GM11168 (cell line): ENCODE measurements around the gene IQCB1.
"Not testable (repeated sequence)": the region's sequence is repeated elsewhere in the genome, so short reads cannot be mapped to it uniquely, and the experiment has no call there.

Experiments used
- in situ Hi-C: fragments of 300-500 bp; cut with MboI; formaldehyde crosslinking; loops from one replicate; pipeline ENCODE4 v1.12.0; 2022; ENCODE audit warnings: low sequenced_read_pairs; ENCODE audit not compliant: unreplicated experiment

The IQCB1 gene

DNA sequence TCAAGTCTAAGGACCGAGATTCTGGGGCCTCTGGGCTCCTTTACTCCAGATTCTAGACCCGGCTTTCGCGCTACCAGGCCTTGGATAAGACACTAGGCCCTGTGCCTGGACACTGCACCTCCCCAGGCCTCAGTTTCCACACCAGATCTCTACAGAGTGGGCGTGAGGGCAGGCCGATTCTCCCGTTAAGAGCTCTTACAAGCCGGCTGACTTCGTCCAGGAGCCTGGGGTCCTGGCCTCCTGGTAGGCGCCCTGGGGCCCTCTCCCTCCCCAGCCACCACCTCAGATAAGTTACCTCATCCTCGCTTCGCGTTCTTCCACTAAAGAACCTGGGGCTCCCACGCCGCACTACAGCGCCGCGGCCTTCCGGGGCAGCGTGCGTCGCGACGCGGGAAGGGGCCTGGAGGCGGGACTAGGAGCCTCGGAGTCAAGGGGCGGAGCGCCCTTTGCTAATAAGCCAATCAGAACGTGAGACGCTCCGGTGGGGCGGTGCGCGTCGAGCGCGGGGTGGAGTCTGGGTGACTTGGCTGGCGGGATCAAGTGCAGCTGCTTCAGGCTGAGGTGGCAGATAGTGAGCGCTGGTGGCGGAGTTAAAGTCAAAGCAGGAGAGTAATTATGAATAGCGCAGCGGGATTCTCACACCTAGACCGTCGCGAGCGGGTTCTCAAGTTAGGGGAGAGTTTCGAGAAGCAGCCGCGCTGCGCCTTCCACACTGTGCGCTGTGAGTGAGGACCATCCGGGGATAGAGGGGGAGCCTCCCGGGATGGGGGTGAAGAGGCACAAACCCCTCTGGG is at the start of gene IQCB1, which contains the start of gene EAF2:
IQCB1 (minus strand) TSS at position 390 of the 794 bp plus-strand sequence. CDS start 6,100 bp downstream, outside the sequence.
EAF2 (plus strand) TSS at position 539 of the 794 bp plus-strand sequence; CDS start at position 616, 77 bp downstream.
- in situ Hi-C loops, result no loop called here

DNA sequence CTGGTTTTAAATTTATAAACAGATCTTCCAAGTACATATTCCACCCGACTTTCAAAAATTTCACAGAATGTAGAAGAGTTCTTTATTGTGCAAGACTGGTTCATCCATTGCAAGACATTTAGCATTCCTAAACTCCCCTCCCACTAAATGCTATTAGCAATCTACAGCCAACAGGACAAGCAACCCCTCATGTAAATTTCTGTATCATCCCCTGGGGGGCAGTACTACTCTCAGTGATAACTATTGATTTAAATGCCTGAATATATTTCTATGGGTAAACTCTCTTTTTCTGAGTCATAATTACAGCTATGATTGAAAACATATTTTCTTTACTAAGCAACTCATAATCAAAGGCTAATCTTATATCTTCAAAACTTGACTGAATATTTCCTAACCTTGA is 48.6 kb upstream of the IQCB1 start:
- in situ Hi-C loops, result no loop called here

DNA sequence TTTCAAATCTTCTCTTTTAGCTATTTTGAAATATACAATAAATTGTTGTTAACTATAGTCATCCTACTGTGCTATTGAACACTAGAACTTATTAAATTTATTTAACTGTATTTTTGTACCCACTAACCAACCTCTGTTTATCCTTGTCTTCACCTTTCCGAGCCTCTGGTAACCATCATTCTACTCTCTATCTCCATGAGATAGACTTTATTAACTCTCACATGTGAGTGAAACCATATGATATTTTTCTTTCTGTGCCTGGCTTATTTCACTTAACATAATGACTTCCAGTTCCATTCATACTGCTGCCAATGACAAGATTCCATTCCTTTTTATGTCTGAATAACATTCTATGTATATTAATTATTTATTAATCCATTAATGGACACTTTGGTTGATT is 43.6 kb upstream of the IQCB1 start:
- in situ Hi-C loops, result no loop called here

DNA sequence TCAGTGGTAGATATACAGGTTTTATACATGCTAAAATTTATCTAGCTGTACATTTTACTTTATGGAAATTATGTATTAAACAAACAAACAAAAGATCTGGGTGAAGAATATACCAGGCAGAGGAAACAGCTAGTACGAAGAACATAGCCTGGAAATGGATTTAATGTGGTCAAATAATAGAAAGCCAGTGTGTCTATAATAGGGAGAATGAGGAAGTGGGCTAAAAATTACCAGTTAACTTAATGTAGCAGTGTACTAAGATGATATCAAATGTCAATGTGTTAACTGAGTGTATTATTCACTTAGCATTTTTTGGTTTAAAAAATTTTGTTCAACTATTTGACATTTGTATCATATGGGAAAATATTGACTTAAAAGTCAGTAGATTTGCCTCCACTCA is 36.6 kb upstream of the IQCB1 start:
- in situ Hi-C loops, result no loop called here

DNA sequence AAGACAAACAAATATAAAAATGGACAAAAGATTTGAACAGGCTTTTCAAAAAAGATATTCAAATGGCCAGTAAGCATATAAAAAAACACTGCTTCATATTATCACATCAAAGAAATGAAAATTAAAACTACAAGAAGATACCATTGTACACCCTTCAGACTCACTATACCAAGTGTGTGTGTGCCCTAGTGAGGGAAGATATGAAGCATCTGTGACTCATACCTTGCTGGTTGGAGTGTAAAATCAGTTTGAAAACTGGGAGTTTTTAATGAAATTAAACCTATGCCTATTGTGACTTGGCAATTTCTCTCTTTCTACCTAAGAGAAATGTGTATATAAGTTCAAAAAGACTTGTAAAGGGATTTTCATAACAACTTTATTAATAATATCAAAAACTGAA is 35.9 kb upstream of the IQCB1 start:
- in situ Hi-C loops, result no loop called here

- in situ Hi-C loops, result no loop called here
Measured at GRCh38 chr3:121869736-121870135, 34.9 kb upstream of the IQCB1 start.

GRCh38 chr3:121863801-121864200 is 28.9 kb upstream of the IQCB1 start:
- in situ Hi-C loops, result no loop called here

DNA sequence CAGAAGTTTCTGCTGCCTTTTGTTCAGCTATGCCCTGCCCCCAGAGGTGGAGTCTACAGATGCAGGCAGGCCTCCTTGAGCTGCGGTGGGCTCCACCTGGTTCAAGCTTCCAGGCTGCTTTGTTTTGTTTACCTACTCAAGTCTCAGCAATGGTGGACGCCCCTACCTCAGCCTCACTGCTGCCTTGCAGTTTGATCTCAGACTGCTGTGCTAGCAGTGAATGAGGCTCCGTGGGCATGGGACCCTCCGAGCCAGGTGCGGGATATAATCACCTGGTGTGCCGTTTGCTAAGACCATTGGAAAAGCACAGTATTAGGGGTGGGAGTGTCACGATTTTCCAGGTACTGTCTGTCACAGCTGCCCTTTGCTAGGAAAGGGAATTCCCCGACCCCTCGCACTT is 28.4 kb upstream of the IQCB1 start:
- in situ Hi-C loops, result not testable (repeated sequence)

GRCh38 chr3:121857778-121858177 is 22.9 kb upstream of the IQCB1 start:
- in situ Hi-C loops, result not testable (repeated sequence)

GRCh38 chr3:121855555-121855954 is 20.7 kb upstream of the IQCB1 start:
- in situ Hi-C loops, result no loop called here

DNA sequence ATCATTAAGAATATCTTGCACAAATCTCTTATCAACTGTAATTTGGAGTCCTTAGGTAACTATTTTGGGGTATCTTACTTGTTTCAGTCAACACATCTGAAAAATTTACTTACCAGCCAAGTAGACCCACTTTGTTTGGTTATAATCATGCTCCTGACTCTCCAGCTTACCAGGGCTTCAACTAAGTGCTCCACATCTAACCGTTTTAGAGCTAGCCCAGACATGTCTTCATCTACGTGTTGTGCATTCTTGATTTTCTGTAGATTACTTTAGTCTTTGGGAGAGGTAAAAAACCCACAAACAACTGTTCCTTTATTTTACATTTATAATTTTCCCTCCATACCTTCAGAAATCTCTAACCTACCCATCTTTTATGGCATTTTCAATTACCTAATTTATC is 17.4 kb upstream of the IQCB1 start:
- in situ Hi-C loops, result no loop called here

DNA sequence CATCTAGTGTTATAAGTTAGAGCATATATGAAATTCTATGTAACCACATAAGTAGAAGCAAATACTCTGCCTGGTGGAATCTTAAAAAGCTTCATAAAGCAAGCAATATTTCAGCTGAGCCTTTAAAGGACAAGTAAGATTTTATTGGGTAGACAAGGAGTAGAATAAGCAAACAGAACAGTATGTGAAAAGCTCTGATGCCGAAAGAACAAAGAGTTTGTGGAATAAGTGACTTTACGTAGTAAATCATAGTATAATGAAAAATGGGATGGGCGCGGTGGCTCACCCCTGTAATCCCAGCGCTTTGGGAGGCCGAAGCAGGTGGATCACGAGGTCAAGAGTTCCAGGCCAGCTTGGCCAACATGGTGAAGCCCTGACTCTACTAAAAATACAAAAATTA is 10.0 kb upstream of the IQCB1 start:
- in situ Hi-C loops, result no loop called here

DNA sequence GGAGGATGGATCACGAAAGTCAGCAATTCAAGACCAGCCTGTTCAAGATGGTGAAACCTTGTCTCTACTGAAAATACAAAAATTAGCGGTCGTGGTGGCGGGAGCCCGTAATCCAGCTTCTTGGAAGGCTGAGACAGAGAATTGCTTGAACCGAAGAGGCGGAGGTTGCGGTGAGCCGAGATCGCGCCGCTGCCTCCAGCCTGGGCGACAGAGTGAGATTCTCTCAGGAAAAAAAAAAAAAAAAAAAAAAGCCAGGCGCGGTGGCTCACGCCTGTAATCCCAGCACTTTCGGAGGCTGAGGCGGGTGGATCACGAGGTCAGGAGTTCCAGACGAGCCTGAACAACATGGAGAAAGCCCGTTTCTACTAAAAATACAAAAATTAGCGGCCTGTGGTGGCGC is 5.1 kb upstream of the IQCB1 start:
- in situ Hi-C loops, result no loop called here

DNA sequence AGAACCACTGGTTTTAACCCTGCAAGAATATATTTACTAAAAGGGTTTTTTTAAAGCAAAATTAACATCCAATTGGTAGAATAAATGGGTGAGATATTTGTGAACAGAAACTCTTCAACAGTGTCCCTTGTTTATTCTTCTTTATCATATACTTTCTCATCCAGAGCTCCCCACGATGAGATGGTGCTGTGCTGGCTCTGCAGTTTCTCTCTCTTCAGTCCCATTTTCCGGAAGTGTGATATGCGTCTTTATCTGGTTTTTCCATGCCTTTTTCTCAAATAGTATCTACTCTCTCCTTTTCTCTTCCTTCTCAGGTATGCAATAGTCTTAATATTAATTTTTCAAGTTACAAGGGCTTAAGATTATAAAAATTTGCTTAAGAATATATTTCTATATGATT is 1.6 kb upstream of the IQCB1 start:
- in situ Hi-C loops, result no loop called here

- in situ Hi-C loops, result no loop called here
Measured at GRCh38 chr3:121836064-121836463, 1.2 kb upstream of the IQCB1 start.

GRCh38 chr3:121835465-121835801 is 573 bp upstream of the IQCB1 start:
- in situ Hi-C loops, result no loop called here

DNA sequence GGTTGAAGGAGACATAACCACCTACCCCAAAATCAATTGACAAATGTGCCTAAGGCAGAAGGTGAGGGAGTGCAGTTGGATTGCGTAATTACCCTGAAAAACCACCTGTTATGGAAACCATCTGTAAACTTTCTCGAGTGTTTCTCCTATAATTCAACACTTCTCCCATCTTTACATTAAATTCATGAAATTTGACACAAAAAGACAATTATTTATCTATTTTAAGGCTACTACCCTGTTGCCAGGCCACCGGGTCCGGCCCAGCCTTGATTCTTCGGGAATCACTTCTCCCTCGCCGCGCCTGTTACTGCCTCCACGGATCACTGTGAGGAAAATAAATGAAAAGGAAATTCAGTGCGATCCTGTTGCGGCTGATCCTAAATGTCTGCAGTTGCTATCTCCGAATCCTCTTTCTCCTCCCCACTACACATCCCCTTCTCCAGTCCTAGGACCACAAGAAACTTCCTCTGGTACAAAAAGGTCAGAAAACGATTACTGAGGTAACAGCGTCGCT is 646 bp downstream of the IQCB1 start:
- in situ Hi-C loops, result no loop called here

- in situ Hi-C loops, result no loop called here
Measured at GRCh38 chr3:121822973-121823372, 11.9 kb downstream of the IQCB1 start.

DNA sequence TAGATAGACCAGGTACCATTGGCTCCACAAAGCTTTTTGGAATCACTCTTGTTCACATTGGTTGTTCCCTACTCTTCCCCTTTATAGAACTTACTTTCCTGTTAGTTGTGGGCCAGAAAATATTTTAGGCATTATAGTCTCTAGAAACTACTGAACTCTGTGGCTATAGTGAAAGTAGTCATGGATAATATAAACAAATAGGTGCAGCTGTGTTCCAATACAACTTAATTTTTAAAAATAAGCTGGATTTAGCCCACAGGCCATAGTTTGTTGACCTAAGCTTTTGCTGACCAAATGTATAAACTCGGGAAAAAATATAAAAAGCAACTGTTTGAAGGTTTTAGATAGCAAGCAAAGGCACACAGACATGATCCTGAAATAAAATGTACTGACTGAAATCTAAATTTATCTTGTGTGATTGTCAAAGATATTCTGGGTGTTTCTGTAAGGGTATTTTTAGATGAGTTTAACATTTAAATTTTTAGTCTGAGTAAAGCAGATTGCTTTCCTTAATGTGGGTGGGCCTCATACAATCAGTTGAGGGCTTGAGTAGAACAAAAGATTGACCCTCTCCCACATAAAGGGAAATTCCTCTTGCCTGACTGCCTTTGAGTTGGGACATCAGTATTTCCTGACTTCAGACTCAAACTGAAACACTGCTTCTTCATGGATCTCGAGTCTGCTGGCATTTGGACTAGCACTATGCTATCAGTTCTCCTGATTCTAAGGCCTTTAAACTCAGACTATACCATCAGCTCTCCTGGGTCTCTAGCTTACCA is 13.2 kb downstream of the IQCB1 start:
- in situ Hi-C loops, result no loop called here

DNA sequence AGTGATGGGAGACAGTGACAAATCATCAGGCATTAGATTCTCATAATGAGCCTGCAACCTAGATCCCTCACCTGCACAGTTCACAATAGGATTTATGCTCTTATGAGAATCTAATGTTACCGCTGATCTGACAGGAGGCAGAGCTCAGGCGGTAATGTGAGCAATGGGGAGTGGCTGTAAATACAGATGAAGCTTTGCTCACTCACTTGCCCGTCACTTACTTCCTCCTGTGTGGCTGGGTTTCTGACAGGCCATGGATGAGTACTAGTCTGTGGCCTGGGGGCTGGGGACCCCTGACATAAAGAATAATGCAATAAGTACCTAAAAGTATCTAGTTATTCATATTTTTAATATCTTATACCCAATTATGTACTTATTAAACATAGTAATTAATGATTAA is 15.6 kb downstream of the IQCB1 start:
- in situ Hi-C loops, result no loop called here

GRCh38 chr3:121818578-121818977 is 16.3 kb downstream of the IQCB1 start:
- in situ Hi-C loops, result no loop called here
